Astrocyte of the hippocampus (primary cell): Measurements from ENCODE around the gene TMTC1.

Experiments used
- DNase-seq: peaks from one replicate; pipeline ENCODE4 v3.0.0; 2011; ENCODE audit warnings: low read depth, low spot score

The TMTC1 gene

DNA sequence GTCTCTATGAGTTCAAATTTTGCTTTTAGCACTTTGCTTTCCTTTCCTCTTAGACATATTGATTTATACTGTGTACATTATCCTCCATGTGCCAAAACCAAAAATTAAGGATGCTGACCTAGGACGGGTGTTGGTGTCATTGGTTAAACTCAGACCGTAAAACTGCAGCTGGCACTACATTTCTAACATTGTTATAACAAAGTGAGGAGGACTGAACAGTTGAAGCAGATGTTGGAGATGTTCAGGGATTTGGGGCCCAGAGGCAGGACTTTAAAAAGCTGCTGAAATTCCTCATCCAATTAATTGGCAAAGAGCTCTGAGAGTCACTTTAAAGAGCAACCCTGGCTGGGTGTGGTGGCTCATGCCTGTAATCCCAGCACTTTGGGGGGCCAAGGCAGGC is 72.4 kb downstream of the TMTC1 start:
- no peak for DNase-seq

GRCh38 chr12:29710104-29710503 is 73.6 kb downstream of the TMTC1 start:
- DNase-seq, result peak; percentile 55

DNA sequence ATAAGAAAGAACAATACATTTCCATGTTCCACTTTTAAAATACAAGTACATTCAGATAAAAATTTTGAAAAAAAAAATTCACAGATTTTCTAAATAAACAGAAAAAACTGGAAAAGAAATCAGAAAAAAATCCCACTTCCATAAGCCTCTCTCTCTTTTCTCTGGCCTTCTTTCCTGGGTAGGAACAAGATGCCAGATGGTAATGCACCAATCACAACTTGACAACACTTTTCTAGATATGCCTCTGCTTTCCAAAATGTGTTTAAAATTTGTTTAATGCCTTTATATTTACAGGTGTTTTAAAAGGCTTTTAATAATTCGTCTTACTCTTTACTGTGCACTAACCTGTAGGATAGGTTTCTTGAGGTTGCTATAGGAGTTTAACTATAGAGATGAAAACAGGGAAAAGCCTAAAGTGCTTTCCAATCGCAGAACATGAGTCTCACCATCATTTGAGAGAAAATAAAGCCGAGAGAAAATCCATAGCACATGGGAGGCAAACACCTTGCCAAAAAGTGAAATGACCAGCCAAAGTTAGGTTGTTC is 74.2 kb downstream of the TMTC1 start:
- DNase-seq, result no peak

GRCh38 chr12:29709054-29709453 is 74.7 kb downstream of the TMTC1 start:
- no peak for DNase-seq

GRCh38 chr12:29707846-29708245 is 75.9 kb downstream of the TMTC1 start:
- DNase-seq, result no peak

DNA sequence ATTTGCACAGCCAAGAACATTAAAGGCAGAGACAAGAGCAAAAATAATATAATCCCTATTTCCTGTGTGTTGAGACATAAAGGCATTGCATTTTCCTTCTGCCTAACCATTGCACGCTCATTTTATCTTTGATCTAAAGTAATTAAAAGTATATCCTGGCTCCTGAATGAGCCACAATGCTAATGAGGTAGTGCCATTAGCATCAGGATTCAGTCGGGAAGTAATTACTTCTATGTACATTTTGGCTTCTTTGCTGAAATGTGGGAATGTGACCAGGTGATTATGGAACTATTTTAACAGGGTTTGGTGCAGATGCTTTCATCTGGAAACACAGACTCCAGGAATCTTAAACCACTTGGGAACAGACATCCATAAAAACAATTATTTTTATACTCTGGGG is 77.4 kb downstream of the TMTC1 start:
- DNase-seq, result peak; percentile 49

GRCh38 chr12:29703528-29703927 is 80.2 kb downstream of the TMTC1 start:
- DNase-seq, result no peak

GRCh38 chr12:29702972-29703371 is 80.8 kb downstream of the TMTC1 start:
- no peak for DNase-seq

DNA sequence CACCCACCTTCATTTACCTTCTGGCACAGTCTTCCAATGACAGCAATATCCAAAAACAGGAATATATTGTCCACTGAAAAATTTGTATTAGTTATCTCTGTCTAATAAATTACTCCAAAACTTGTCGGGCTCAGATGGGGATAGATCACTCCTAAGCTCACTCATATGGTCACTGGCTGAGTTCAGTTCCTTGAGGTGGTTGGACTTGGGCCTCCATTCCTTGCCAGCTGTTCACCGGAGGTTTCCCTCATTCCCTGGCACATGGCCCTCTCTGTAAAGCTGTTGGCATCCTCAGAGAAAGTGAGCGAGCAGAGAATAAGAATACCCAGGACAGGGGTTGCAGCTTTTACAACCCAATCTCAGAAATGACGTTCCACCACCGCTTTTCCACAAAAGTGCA is 81.5 kb downstream of the TMTC1 start:
- DNase-seq, result no peak

- DNase-seq, result peak; percentile 30
These were observed 82.8 kb downstream of the TMTC1 start for GRCh38 chr12:29700761-29701481.

DNA sequence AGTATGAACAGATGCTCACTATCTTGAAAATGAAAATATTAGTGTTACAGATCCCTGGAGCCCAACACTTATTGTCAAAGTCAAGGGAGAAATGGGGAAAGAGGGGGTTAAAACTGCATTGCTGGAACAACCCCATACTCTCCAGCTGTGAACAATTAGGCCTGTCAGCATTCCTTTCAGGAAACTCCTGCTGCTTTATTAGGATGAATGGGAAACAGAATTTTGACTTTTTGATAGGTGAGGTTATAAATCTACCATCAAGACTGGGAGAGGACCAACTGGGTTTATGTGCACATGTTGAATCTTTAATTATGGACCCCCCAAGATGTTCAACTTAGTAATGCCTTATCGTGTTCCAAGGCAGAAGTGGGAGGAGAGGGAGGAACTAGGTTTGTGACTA is 85.0 kb downstream of the TMTC1 start:
- DNase-seq, result no peak

GRCh38 chr12:29695800-29696199 is 87.9 kb downstream of the TMTC1 start:
- no peak for DNase-seq

DNA sequence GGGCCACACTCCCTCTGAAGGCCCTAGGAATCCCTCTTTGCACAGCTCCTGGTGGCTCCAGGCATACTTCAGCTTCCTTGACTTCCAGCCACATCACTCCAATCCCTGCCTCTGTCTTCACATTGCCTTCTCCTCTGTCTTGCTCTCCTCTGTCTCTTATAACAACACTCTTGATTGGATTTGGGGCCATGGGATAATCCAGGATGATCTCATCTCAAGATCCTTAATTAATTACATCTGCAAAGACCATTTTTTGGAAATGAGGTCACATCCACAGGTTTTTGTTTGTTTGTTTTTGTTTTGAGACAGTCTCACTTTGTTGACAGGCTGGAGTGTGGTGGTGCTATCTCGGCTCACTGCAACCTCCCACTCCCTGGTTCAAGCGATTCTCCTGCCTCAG is 88.7 kb downstream of the TMTC1 start:
- no peak for DNase-seq

- no peak for DNase-seq
These were observed 89.7 kb downstream of the TMTC1 start for GRCh38 chr12:29694002-29694401.

DNA sequence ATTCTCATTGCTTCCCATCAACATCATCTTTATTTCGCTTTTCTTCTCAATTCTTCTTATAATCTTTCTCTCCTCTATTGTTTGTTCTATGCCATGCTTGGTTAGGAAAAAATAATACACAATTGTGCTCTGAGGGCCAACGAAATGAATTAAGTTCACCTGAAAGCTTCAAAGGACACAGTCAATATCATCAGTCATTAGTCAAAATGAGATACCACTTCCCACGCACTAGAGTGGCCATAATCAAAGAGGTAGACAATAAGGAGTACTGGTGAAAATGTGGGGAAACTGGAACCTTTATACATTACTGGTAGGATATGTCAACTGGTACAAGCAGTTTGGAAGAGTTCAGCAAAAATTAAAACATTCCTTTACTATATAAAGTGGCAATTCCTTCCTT is 91.5 kb downstream of the TMTC1 start:
- no peak for DNase-seq

GRCh38 chr12:29691161-29691854 is 92.4 kb downstream of the TMTC1 start:
- no peak for DNase-seq

- no peak for DNase-seq
These were observed 93.0 kb downstream of the TMTC1 start for GRCh38 chr12:29690728-29691127.

- no peak for DNase-seq
These were observed 94.8 kb downstream of the TMTC1 start for GRCh38 chr12:29688914-29689313.

DNA sequence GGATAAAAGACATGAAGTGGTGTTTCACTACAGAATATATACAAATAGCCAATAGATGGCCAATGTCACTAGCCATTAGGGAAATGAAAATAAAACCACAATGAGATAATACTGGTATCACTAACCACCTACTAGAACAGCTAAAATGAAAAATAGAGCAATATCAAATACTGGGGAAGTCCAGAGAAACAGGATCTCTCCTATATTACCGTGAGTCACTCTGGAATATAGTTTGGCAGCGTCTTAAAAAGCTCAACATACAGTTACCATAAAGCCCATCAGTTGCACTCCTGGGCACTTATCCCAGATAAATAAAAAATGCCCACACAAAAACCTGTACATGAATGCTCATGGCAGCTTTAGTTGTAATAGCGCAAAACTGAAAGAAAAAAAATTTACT is 101.7 kb downstream of the TMTC1 start:
- DNase-seq, result no peak

- no peak for DNase-seq
These were observed 102.4 kb downstream of the TMTC1 start for GRCh38 chr12:29681370-29681769.

DNA sequence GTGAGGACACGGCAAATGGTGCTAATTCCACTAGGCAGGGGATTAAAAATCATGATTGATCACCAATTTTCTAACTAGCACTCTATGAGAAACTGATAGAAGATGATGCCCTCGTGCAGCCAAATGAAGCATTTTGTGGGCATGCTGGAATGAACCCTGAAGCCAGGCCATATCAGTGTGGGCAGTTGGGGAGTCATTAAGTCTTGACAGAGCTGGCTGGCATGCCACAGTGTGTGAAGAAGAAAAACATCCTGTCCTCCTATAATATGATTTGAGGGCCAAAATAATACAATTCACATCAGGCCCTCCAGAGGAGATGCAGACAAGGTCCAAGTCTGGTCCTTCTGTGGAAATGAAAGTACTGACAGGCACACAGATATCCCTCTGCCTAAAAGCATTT is 107.1 kb downstream of the TMTC1 start:
- DNase-seq, result no peak

GRCh38 chr12:29674463-29674862 is 109.3 kb downstream of the TMTC1 start:
- DNase-seq, result no peak

DNA sequence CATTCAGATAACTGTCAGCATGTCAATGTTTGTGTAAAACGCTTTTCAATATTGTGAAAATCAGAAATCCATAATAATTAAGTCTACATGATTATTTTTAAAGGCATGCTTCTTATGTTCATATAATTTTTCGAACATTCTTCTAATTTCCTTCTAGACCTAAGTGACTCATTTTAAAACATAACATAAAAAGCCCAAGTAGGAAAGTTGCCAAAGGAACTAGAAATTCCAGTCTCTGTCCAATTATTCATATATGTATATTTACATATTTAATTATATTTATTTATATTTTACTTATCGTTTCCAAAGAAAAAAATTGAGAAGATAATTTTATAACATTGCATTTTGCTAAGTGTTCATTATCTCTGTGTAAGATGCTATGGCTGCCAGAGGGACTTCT is 110.4 kb downstream of the TMTC1 start:
- DNase-seq, result no peak
